Left ventricle myocardium superior (tissue), 1 donor: ENCODE measurements around the gene WNT7B. TPM values are rescaled to one million over a fixed set of nuclear protein-coding genes. Genes with fewer than 3 reads are reported as not detected.

Experiments
- ATAC-seq: fragments of 200-7000 bp; cut with Tn5 transposase; one replicate; pipeline ENCODE4 v1.9.1; 2020; ENCODE audit warnings: mild to moderate bottlenecking, moderate library complexity
- DNase-seq: peaks from one replicate; pipeline ENCODE4 v3.0.0-alpha.2; 2020
- intact Hi-C: fragments of 100-400 bp; cut with micrococcal nuclease; formaldehyde crosslinking; loops from one replicate; pipeline ENCODE4 v1.11.0; 2022
- total RNA-seq: library from RNA; stranded (reverse); fragmentation: NEBNext Ultra II Directional; extraction: Animal tissue kit (Norgen Biotek cat#: 25700); gene quantifications from one replicate; pipeline ENCODE4 v1.2.1, GENCODE V29; 2021
- donor health status: DM: no; HTN: yes; CAD: no; lungs with severe emphysema.

WNT7B gene
- total RNA-seq, 1 donor from 2014 or later: not detected

DNA sequence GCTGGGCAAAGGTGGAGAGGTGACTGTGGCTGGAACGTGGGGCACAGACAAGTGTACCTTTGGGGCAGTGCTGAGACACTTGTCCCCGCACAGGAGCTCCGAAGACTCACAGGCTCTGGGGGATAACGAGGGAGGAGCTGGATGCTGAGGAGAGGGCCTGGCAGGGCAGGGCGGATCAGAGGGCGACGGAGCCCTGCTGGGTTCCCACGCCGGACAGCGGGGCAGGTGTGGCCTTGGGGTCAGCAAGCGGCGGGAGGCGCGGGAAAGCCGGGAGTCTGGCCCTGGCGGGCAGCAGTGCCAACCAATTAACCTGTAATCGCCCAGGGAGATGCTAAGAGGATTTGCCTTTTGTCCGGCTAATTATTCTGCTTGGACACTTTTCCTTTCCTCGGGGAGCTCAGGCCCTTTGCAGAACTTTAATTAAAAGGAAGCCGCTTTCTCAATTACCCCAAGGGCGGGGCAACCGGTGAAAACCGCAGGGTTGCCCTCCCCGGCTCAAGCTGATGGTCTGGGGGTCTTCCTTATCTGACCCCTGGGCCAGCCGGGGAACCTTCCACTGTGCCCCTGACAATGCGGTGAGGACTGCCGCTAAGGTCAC lies 71.5 kb downstream of the WNT7B start:
- intact Hi-C loops: loop anchor here (10.0 kb wide), 1 partner anchor 409 kb away; no protein-coding TSS in a partner anchor
- DNase-seq (no peak), ATAC-seq (no peak)

DNA sequence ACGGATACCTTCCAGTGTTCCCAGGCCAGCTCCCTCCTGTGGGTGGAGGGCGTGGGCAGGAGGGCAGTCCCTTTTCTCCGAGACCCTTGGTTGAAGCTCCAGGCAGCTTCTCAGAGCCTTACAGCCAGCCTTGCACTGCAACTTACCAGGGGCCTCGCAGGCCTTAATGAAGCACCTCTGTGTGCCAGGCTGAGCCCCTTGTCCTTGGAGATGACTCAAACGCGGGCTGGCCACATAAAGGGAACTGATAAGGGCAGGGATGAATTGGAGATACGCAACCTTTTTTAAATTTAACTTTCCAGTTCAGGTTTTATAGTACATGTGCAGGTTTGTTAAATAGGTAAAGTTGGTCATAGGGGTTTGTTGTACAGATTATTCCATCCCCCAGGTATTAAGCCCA lies 72.7 kb downstream of the WNT7B start:
- ATAC-seq (no peak), DNase-seq (no peak)
- intact Hi-C loops: loop anchor here (10.0 kb wide), 1 partner anchor 411 kb away; no protein-coding TSS in a partner anchor

DNA sequence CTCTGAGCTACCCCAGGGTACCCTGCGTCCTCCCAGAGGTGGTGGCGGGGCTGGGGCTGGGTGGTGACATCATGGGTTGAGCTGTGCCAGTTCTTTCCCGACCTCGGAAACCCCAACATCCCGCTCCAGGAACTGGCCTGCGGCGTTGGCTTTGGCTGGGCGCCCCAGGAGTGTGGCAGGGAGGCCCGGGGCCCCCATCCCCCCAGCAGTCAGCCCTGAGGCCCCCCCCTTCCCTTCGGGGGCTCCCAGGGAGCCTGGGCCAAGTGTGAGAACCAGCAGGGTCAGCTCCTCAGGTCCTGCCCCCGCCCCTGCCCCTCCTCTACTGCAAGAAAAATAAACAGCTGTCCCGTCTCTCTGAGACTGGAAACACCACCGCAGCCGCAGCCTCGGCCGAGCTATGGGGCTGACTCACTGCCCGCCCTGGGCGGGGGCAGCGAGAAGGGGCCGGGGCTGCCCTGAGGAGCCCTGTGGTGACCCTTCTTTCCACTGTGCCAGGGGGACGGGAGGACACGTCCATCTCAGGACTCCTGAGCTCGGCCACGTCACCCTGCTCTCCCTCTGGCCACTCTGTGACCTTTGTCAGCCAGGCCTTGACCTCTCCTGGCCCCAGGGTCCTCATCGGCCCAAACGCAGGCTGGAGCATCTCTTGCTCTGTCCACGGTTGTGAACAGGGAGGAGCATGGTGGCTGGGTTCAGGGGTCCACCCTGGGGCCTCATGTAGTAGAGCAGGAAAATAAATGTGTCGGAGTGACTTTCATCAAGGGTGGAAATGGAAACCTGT lies 73.4 kb downstream of the WNT7B start:
- intact Hi-C loops: loop anchor here (10.0 kb wide), 1 partner anchor 411 kb away; no protein-coding TSS in a partner anchor
- ATAC-seq: peak; percentile 16
- no peak for DNase-seq

GRCh38 chr22:45897736-45898135 lies 79.2 kb downstream of the WNT7B start:
- intact Hi-C loops: no loop called here
- peak; percentile 10 for DNase-seq
- ATAC-seq: no peak

DNA sequence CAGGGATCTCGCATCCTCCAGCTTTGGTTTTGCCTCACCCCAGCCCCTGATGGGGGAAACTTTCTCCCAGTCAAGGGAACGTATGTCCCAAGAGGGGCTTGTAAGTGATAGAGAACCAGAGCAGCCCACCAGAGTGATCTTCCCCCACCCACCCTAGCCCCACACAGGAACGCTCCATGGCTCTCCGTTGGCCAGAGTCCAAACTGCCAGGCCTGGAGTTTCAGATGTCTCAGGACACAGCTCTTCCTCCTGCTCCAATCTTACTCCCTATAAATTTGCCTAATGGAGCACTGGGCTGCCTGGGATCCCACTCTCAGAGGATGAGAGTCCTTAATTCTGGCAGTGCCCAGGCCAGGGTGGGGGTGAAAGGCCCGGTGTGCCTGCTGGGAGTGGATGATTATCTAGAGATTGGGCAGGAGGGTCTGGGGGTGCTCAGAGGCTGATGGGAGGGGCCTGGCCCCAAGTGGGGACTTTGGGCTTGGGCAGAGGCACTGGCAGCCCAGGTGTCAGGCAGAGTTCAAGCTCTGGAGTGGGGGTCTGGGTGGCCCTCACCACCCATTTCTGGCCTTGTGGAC lies 79.9 kb downstream of the WNT7B start:
- intact Hi-C loops: no loop called here
- DNase-seq: peak; percentile 13
- no peak for ATAC-seq

- no peak for ATAC-seq
- DNase-seq: peak; percentile 21
- intact Hi-C loops: no loop called here
These were observed 80.6 kb downstream of the WNT7B start for GRCh38 chr22:45896153-45896951.

GRCh38 chr22:45895436-45896152 lies 81.4 kb downstream of the WNT7B start:
- ATAC-seq: no peak
- intact Hi-C loops: no loop called here
- peak; percentile 15 for DNase-seq

- no peak for ATAC-seq
- intact Hi-C loops: no loop called here
These were observed 83.4 kb downstream of the WNT7B start for GRCh38 chr22:45893516-45893915.

GRCh38 chr22:45892681-45893461 lies 84.1 kb downstream of the WNT7B start:
- ATAC-seq (no peak), DNase-seq (peak; percentile 24)
- intact Hi-C loops: no loop called here

More at GRCh38 chr22:45893516-45893915, 83.4 kb downstream of the WNT7B start:
- DNase-seq: no peak

DNA sequence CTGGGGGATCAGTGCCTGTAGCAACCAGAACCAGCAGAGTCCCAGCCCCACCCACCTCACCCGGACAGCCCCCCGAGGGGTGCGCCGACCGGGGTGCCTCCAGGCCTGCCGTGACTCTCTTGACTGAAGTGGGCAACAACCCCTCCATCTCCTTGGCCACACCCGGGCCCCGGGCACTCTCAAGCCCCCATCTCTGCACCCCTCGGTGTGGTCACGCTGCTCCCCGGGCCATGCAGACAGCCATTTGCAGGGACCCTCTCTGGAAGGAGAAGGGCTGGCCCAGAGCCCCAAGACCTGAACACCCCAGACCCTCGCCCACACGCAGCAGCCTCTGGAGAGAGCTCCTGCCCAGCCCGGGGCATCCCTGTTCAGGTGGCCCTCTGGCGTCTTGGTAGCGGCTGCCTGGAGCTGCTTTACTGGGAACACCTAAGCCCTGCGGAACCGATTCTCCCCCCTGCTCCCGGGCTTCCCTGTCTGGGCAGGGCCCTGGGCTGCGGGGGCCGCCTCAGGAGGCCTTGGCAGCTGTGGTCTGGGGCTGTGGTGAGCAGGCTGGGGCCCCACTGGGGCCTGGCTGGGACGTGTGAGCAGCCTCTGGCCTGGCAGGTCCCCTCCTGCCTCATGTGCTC lies 84.9 kb downstream of the WNT7B start:
- intact Hi-C loops: no loop called here
- DNase-seq (peak; percentile 18), ATAC-seq (no peak)

- no peak for ATAC-seq
- peak; percentile 20 for DNase-seq
- intact Hi-C loops: no loop called here
These were observed 85.4 kb downstream of the WNT7B start for GRCh38 chr22:45891471-45891995.

DNA sequence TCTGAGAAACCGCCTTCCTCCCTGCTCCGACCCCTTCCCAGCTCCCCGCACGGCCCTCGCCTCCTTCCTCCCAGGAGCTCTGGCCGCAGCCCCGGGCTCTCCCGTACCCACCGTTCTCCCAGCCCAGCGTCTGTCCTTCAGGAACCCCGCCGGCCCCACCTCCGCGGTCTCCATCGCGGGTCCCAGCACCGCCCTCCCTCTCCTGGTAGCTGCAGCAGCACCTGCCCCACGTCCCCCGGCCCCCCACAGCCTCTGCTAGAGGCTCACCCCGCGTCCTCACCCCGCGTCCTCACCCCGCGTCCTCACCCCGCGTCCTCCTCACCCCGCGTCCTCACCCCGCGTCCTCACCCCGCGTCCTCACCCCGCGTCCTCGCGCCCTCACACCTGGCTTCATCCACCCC lies 85.9 kb downstream of the WNT7B start:
- intact Hi-C loops: no loop called here
- ATAC-seq: no peak
- peak; percentile 29 for DNase-seq

- DNase-seq (peak; percentile 15), ATAC-seq (no peak)
- intact Hi-C loops: no loop called here
These were observed 86.7 kb downstream of the WNT7B start for GRCh38 chr22:45890351-45890635.

DNA sequence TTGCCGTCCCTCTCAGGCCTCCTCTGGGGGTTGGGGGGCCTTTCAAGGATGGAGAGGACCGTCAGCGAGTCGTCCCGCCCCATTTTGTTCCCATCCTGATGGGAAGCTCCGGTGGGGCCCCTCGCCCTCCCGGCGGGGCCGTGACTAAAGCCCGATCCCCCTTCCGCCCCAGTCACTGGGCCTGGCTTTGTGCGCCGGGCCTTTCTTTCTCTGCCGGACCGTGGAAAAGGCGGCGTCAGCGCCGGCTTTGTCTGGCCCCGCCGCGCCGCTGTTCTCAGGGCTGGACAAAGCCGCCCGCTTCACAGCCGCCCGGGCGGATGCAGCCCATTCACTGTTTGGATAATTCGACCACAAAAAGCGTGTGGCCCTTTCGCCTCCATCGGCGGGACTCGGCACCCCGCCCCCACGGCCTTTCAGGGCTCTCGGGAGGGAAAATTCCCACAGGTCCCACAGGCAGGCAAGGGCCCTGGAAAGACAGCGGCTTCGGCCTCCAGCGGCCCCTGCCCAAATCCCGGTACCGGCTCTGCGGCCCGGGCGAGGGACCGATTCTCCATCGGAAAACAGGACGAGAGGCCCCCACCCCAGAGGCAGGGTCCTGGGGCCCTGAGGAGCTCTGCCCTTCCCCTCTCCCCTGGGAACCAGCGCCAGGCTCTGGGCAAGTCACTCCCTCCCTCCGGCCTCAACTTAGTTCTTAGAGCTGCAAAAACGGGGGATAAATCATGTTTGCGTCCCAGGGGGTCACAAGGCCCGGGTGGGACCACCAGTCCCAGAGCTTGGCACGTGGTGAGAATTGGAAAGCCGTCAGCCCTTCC lies 87.2 kb downstream of the WNT7B start:
- intact Hi-C loops: no loop called here
- DNase-seq (peak; percentile 26), ATAC-seq (no peak)

DNA sequence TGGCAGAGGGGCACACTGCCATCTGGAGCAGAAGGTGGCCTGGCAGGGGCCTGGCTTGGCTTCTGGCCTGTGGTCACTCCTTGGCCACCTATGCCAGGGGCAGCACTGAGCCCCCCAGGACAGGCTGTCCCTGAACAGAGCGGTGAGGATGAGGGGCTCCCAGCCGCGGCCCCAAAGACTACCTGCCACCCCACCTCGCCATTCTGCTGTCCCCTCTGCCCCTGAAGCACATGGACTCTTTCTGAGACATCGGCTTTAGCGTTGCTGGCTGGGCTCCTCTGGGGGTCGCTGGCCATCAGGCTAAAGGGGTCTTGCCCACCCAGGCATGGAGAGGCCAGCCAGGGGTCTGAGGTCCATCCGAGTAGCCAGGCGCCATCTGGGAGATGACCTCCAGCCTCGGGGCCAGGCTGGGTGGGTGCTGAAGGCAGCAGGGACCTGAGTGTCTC lies 87.8 kb downstream of the WNT7B start:
- ATAC-seq (no peak), DNase-seq (no peak)
- intact Hi-C loops: no loop called here

GRCh38 chr22:45888221-45889092 lies 88.5 kb downstream of the WNT7B start:
- ATAC-seq (no peak), DNase-seq (peak; percentile 19)
- intact Hi-C loops: no loop called here
